SW 1271 (cell line): ENCODE results near the gene AGAP4.
"Not testable (repeated sequence)": the region's sequence is repeated elsewhere in the genome, so short reads cannot be mapped to it uniquely, and the experiment has no call there.

Experiments
- DNase-seq, 2 experiments: peaks; one replicate each; lab custom pipeline; 2025; lab: John Stamatoyannopoulos, UW

AGAP4 gene

GRCh38 chr10:45790694-45791426 lies 56.4 kb downstream of the AGAP4 start:
- DNase-seq = not testable (repeated sequence)

- DNase-seq = not testable (repeated sequence)
These were observed 57.3 kb downstream of the AGAP4 start for GRCh38 chr10:45789991-45790390.

- not testable (repeated sequence) for DNase-seq
These were observed 60.0 kb downstream of the AGAP4 start for GRCh38 chr10:45787212-45787741.

DNA sequence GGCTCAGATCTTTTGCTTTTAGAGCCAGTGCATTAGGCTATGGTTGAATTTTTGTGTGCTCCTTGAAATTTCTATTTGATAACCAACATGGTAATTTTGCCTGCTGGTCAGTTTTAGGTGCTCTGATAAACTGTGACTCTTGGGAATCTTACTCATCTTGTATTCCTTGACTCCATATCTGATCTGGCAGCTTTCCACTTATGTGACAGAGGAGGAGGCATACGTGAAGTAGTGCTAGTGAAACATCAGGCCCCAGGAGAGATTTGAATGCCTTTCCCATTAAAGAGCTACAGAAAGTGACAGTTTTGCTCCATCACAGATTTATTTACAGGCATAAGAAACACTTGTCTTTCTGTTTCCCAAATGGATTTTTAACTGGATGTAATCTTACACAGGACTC lies 61.1 kb downstream of the AGAP4 start:
- not testable (repeated sequence) for DNase-seq
